Measurements from ENCODE around the gene SPC24.
"Not testable (repeated sequence)": the region's sequence is repeated elsewhere in the genome, so short reads cannot be mapped to it uniquely, and the experiment has no call there.

DNA sequence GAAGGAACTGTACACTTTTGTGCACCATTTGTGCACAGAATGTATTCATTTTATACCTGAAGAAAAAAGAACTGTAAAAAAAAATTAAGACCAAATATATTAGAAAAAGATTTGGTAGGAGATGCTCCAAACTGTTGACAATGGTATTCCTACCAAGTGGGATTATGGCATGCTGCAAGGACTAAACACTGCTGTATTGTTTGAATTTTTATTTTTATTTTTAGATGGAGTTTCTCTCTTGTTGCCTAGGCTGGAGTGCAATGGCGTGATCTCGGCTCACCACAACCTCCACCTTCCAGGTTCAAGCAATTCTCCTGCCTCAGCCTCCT, 4.8 kb upstream of the SPC24 start:
- not testable (repeated sequence) for TF ChIP-seq CTCF, POLR2A (IDR thresholded peaks at IDR 0.05)
